Skin of body (tissue), 2 donors: ENCODE results near the gene GLT8D2. TPM values are rescaled to one million over a fixed set of nuclear protein-coding genes. Genes with fewer than 3 reads are reported as not detected.
"Not testable (repeated sequence)": the region's sequence is repeated elsewhere in the genome, so short reads cannot be mapped to it uniquely, and the experiment has no call there.

Experiments
- DNase-seq: peaks from one replicate; lab custom pipeline; 2025; lab: John Stamatoyannopoulos, UW
- total RNA-seq: library from RNA; depleted of rRNA; stranded (reverse); fragments of >200 nt; gene quantifications from one replicate; pipeline ENCODE4 v1.2.3, GENCODE V29; 2014

GLT8D2 gene
- total RNA-seq, 1 donor from 2014 or later = 36.5 TPM

DNA sequence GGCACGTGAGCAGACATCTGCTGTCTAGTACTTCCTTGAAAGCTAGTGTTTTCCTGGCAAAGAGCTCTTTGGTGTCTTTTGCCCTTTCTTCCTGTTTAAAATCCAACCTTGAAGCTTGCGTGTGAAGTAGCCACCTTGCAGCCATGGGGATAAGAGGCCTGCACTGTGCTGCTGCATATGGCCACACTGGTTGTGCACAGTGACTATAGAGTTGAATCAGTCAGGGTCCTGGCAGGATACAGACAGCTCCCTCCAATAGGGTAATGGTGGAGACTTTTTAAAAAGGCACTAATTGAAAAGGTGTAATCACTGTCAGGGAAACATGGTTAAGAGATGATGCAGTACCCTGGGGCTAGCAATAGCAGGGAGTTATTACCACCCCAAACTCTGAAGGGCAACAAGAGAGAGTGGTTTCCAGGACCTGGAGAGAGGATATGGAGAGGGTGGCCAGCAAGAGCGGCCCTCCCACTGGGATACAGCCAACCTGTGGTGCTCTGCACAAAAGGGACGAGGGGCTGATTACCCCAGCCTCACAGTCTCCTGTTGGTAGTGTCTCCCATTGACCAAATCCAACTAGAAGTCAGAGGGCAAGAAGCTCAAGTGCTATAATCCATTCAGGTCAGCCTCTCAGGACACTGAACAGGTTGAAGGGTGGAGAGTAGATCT lies 4.8 kb upstream of the GLT8D2 start:
- no peak for DNase-seq

- no peak for DNase-seq
These were observed 449 bp upstream of the GLT8D2 start for GRCh38 chr12:104050436-104050835.

DNA sequence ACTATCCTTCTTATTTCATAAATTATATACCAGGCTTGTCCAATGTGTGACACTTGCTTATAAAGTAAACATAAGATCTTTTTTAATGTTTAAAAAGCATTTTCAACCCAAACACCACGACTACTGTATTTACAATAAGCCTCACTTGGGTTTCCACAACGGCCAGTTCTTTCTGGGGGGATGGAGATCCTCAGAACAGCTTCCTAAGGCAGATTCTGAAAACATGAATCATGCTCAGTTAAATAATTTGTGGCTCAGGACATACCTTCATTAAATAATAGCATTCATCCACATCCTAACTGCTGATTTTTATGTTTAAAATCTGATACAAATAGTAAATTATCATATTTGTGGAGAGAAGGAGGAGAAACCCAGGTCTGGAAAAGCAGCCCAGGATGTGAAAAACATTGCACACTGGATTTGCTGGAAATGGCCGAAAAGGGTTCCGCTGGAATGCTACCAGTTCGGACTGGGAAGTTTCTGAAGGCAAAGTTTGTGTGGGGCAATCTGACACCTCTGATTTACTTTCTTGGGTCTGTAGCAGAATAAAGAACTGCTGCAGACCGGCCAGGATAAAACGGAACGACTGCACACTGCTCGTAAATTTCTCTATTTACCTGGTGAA lies 597 bp downstream of the GLT8D2 start:
- no peak for DNase-seq

GRCh38 chr12:104048811-104049210 lies 1.2 kb downstream of the GLT8D2 start:
- no peak for DNase-seq

DNA sequence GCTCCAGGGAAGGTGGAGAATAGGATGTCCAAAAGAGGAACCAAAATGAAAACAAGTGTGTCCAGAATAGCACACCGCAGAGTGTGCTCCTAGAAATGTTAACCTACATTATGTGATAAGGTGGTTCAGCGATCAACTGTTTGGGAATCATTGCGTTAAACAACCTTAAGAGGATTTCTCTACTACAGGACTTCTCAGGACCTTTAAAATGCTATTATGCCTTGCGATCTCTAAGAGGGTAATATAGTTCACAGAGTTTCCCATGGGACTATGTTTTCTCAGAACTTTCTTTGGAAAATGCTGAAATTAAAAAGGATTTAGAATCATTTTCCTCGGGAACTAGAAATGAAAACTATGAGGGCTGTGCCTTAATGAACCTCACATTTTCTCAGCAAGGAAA lies 1.8 kb downstream of the GLT8D2 start:
- no peak for DNase-seq

DNA sequence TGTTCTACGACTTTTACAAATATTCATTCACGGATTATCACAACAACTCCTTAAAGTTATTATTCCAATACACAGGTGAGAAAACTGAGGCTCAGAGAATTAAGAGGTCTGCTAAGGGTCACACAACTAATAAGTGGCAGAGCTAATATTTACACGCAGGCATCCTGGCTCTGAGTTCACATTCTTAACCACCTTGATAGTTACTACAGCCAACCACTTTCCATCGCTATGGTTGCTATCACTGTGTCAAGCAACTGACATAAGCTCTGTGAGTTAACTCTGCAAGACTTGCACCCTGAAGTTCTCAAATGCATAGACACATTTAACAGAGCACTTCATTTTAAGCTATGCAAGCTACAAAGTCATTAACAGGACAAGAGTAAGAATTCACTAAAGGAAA lies 3.7 kb downstream of the GLT8D2 start:
- no peak for DNase-seq

DNA sequence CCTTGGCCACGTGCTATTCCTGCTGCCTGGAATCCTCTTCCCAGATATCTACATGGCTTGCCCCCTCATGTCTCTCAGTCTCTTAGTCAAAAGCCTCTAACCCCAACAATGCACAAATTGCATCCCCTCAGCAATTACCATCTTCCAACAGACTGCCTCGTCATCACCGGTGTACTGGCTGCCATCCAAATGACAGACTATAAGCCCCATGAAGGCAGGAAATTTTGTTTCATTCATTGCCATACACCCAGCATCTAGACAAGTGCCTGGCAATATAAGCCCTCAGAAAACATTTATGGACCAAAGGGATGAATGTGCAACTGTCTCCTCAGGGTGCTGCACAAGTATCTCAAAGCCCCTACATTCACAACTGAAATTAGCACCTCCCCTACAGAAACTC lies 5.8 kb downstream of the GLT8D2 start:
- DNase-seq = no peak

DNA sequence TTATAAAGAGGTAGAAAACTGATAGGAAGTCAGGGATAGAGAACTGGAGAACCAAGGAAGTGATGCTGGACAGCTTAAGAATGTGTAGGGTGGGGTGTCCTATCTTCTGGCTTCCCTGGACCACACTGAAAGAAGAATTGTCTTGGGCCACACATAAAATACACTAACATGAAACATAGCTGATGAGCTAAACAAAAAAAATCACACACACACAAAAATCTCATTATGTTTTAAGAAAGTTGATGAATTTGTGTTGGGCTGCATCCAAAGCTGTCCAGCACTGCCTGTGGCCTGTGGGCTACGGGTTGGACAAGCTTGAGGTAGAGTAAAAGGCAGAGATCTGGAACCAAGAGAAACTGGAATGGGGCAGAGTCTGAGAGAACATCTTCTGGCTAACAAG lies 7.4 kb downstream of the GLT8D2 start:
- no peak for DNase-seq

DNA sequence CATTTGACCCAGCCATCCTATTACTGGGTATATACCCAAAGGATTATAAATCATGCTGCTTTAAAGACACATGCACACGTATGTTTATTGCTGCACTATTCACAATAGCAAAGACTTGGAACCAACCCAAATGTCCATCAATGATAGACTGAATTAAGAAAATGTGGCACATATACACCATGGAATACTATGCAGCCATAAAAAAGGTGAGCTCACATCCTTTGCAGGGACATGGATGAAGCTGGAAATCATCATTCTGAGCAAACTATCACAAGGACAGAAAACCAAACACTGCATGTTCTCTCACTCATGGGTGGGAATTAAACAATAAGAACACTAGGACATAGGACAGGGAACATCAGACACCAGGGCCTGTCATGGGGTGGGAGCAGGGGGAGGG lies 10.2 kb downstream of the GLT8D2 start:
- DNase-seq = not testable (repeated sequence)

- DNase-seq = not testable (repeated sequence)
These were observed 13.8 kb downstream of the GLT8D2 start for GRCh38 chr12:104036143-104036542.

DNA sequence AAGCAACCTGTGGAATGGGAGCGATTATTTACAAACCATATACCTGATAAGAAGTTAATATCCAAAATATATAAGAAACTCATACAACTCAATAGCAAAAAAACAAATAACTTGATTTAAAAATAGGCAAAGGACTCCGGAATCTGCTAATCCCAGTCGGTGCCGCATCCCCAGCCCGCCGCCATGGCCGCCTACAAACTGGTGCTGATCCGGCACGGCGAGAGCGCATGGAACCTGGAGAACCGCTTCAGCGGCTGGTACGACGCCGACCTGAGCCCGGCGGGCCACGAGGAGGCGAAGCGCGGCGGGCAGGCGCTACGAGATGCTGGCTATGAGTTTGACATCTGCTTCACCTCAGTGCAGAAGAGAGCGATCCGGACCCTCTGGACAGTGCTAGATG lies 19.4 kb downstream of the GLT8D2 start:
- not testable (repeated sequence) for DNase-seq

DNA sequence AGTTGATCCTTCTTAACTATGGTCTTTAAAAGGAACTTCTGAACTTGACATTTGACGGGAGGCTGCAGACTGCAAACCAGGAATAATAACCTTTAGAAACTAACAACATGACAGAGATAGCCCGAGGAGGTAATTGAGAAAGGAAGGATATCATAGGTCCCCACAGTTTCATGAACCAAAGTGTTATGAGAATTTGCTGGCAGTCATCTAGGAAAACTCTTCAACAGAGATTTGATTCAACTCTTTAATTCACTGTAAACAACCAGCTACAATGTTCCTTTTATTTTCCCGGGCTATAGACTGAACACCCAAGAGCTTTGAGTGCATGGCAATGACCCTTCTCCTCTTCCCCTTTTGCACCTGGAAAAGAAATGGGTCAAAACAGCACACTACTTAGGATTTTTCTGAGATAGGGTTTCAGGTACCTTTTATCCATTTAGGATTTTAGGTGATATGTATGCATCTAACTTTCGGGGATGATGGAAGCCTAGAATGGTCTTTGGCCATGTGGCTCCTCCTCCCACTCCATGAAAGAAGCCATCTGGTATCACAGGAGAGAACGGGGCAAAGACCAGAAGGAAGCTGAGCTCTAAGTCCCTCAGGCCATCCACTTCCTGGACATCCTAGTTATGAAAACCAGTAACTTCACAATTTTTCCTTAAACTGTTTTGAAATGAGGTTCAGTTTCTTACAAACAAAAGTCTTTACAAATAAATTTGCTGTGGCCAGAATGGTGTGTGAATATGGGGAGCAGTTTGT lies 23.0 kb downstream of the GLT8D2 start:
- DNase-seq = no peak

DNA sequence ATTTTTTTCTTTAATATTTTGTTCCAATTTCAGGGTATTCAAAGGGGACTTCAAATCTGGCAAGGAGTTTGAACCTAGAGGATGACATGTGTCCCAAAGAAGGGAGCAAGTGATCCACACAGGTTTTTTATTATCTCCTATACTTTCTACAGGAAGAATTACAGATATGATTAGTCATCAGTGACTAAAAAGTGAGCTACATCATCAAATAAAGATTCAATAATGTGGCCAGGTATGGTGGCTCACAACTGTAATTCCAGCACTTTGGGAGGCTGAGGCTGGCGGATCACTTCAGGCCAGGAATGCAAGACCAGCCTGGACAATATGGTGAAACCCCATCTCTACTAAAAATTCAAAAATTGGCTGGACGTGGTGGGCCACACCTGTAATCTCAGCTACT lies 24.2 kb downstream of the GLT8D2 start:
- no peak for DNase-seq

GRCh38 chr12:104024348-104024747 lies 25.6 kb downstream of the GLT8D2 start:
- DNase-seq = no peak

DNA sequence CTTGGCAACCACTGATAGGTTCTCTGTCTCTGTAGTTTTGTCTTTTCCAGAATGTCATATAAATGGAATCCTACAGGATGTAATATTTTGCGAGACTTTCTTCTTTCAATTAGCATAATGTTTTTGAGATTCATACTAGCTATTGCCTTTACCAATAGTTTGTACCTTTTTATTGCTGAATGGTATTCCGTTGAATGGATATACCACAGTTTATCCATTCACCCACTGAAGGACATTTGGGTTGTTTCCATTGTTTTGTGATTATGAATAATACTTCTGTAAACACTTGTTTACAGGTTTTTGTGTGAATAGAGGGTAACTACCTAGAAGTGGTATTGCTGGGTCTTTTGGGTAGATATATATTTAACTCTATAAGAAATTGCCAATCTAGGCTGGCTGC lies 26.3 kb downstream of the GLT8D2 start:
- no peak for DNase-seq

GRCh38 chr12:104022786-104023185 lies 27.2 kb downstream of the GLT8D2 start:
- peak; percentile 57 for DNase-seq

GRCh38 chr12:104021862-104022261 lies 28.1 kb downstream of the GLT8D2 start:
- not testable (repeated sequence) for DNase-seq

- no peak for DNase-seq
These were observed 37.7 kb downstream of the GLT8D2 start for GRCh38 chr12:104012331-104012730.

DNA sequence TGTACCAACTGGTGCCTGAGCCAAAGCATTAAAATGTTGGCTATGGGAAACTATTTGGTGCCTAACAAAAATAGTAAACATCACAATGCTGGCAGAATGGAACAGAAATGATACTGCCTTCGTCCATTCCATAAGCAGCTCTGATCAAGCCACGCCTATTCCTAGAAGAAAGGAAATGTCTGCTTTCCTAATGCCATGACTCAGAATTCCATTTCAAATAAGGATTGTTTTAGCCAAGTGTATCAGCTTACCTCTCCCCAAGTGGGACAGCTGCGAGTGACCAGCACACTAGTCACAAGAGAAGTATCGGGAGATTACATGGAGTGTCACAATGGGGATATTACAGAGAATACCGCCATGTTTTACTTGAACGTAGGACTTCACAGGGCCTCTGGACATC lies 38.7 kb downstream of the GLT8D2 start:
- no peak for DNase-seq

DNA sequence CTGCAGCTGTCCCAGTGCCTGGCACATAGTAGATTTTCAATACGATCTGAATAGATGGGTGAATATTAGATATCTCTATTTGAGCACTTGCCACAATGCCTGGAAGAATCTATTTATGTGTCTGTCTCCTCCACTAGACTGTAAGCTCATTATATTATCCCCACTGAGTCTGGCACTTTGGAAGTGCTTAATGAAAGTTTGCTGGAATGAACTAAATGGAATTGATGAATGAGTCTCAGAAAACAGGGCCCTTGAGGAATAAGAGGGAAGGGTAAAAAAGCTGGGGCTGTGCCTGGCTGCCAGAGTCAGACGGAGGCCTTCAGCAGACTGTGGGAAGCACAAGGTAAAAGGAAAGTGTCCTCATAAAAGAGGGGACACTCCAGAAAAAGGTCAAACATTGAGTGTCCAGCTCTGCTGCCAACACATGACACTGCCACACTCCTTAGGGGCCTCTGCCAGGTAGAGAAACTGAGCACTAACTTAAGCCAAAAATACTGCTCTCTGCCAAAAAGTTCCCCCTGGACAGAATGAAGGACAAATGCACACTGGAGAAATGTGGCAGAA lies 39.3 kb downstream of the GLT8D2 start:
- DNase-seq = no peak

DNA sequence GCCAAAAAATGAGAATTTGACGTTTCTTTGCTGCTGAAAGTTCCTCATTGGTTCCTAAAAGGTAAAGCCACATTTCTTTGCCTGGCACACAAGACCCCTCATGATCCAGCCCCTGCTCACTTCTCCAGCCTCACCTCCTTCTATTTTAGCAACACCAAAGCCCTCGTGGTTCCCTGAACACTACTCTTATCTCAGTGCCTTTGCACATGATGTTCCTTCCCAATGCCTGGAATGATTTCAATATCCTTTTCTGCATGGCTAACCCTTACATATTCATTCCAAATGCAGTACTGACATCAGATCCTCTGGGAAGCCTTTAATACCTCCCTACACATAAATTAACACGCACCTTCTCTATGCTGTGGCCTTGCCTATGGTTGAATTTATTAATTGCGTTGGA lies 39.9 kb downstream of the GLT8D2 start:
- no peak for DNase-seq

DNA sequence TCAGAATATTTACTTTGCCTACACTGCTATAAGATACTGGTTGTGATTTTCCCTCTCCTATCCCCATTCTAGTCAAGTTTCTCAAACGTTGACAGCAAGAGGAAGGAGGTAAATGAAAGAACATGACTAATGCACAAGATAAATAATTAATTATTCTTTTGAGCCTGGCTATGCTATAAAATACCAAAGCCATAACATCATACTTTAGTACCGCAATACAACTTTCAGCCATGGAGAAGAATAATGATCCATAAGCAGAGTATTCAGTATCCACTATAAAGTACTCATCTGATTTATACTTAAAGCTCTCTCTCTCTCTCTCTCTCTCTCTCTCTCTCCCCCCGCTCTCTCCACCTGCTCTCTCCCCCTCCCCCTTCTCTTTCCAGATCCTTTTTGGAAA lies 43.1 kb downstream of the GLT8D2 start:
- no peak for DNase-seq
